HG02943 (cell line): ENCODE results near the gene ZNF440.
A peak's percentile ranks its signal among the peaks of the same experiment; 100 is the strongest.
"Not testable (repeated sequence)": the region's sequence is repeated elsewhere in the genome, so short reads cannot be mapped to it uniquely, and the experiment has no call there.

ENCODE experiments used
- ATAC-seq: cut with Tn5 transposase; IDR thresholded peaks from one replicate; pipeline ENCODE4 v1.9.1; 2021; ENCODE audit warnings: mild to moderate bottlenecking, low read depth, moderate library complexity; ENCODE audit not compliant: unreplicated experiment

ZNF440 gene

GRCh38 chr19:11814029-11814699, at the start of gene ZNF440:
TSS of gene ZNF440 (plus strand) at chr19:11814273. CDS start at chr19:11814448, 175 bp downstream.
- peak; percentile 93 for ATAC-seq

GRCh38 chr19:11766597-11767591, 47.2 kb upstream of the ZNF440 start, which contains the start of gene ZNF441:
TSS of gene ZNF441 (plus strand) at chr19:11767000. CDS start at chr19:11767194, 194 bp downstream.
- peak; percentile 92 for ATAC-seq

GRCh38 chr19:11767633-11768133, 46.4 kb upstream of the ZNF440 start:
- ATAC-seq, result peak; percentile 40

GRCh38 chr19:11769995-11770394, 44.1 kb upstream of the ZNF440 start:
- no peak for ATAC-seq

GRCh38 chr19:11771520-11771919, 42.6 kb upstream of the ZNF440 start:
- not testable (repeated sequence) for ATAC-seq

- not testable (repeated sequence) for ATAC-seq
These were observed 37.4 kb upstream of the ZNF440 start for GRCh38 chr19:11776669-11777068.

GRCh38 chr19:11780431-11781020, 33.5 kb upstream of the ZNF440 start:
- no peak for ATAC-seq

- ATAC-seq, result no peak
These were observed 32.6 kb upstream of the ZNF440 start for GRCh38 chr19:11781295-11782057.

- ATAC-seq, result no peak
These were observed 30.3 kb upstream of the ZNF440 start for GRCh38 chr19:11783767-11784166.

GRCh38 chr19:11784356-11784755, 29.7 kb upstream of the ZNF440 start:
- ATAC-seq, result no peak

GRCh38 chr19:11787536-11787935, 26.5 kb upstream of the ZNF440 start:
- no peak for ATAC-seq

- no peak for ATAC-seq
These were observed 21.1 kb upstream of the ZNF440 start for GRCh38 chr19:11792942-11793341.

- no peak for ATAC-seq
These were observed 16.6 kb upstream of the ZNF440 start for GRCh38 chr19:11797491-11797890.

- ATAC-seq, result peak; percentile 77
These were observed 15.4 kb upstream of the ZNF440 start, which contains the start of gene ZNF491 for GRCh38 chr19:11798391-11799330. TSS of gene ZNF491 (plus strand) at chr19:11798523. CDS start at chr19:11805954, 7,431 bp downstream.

GRCh38 chr19:11806354-11807098, 7.5 kb upstream of the ZNF440 start:
- ATAC-seq, result no peak

- no peak for ATAC-seq
These were observed 7.0 kb upstream of the ZNF440 start for GRCh38 chr19:11807099-11807380.

- ATAC-seq, result peak; percentile 42
These were observed 407 bp upstream of the ZNF440 start for GRCh38 chr19:11813703-11814028.

GRCh38 chr19:11814700-11815035, 595 bp downstream of the ZNF440 start:
- ATAC-seq, result no peak
